Endometrium (tissue), 2 donors: Measurements from ENCODE around the gene RAB1B.

Experiments
- FAIRE-seq: peaks from 2 replicates; lab custom pipeline; 2012; peaks lifted over from hg19 to GRCh38; lab: Jason Lieb, UNC
- donor health status: control.
- donor health status: control.

Gene RAB1B

GRCh38 chr11:66284526-66285078 lies 16.2 kb downstream of the RAB1B start:
- no peak for FAIRE-seq

GRCh38 chr11:66285250-66285947 lies 17.0 kb downstream of the RAB1B start:
- FAIRE-seq: no peak

GRCh38 chr11:66286699-66287098 lies 18.3 kb downstream of the RAB1B start:
- FAIRE-seq: no peak

GRCh38 chr11:66287211-66287888 lies 18.9 kb downstream of the RAB1B start:
- no peak for FAIRE-seq

- no peak for FAIRE-seq
Observed at GRCh38 chr11:66287889-66288670, 19.6 kb downstream of the RAB1B start.

GRCh38 chr11:66288671-66289547 lies 20.5 kb downstream of the RAB1B start, which contains the start of gene YIF1A:
Gene YIF1A (minus strand): TSS chr11:66289143. CDS start chr11:66288985, 158 bp downstream.
- FAIRE-seq: peak; percentile 99

- no peak for FAIRE-seq
Observed at GRCh38 chr11:66289548-66290329, 21.3 kb downstream of the RAB1B start.

- no peak for FAIRE-seq
Observed at GRCh38 chr11:66290330-66290621, 21.8 kb downstream of the RAB1B start.

- no peak for FAIRE-seq
Observed at GRCh38 chr11:66291303-66291705, 22.9 kb downstream of the RAB1B start.

- no peak for FAIRE-seq
Observed at GRCh38 chr11:66291706-66292542, 23.5 kb downstream of the RAB1B start, which contains the start of gene TMEM151A. Gene TMEM151A (plus strand): TSS chr11:66291894. CDS start chr11:66292014, 120 bp downstream.

- FAIRE-seq: no peak
Observed at GRCh38 chr11:66292543-66293332, 24.3 kb downstream of the RAB1B start.

GRCh38 chr11:66293352-66293751 lies 24.9 kb downstream of the RAB1B start:
- no peak for FAIRE-seq

- no peak for FAIRE-seq
Observed at GRCh38 chr11:66293777-66294625, 25.6 kb downstream of the RAB1B start.

- no peak for FAIRE-seq
Observed at GRCh38 chr11:66294626-66295620, 26.5 kb downstream of the RAB1B start.

- no peak for FAIRE-seq
Observed at GRCh38 chr11:66297610-66298009, 29.2 kb downstream of the RAB1B start.

GRCh38 chr11:66299186-66299585 lies 30.7 kb downstream of the RAB1B start:
- no peak for FAIRE-seq

- FAIRE-seq: no peak
Observed at GRCh38 chr11:66302656-66303055, 34.2 kb downstream of the RAB1B start.
